ENCODE measurements around the gene MED27.

DNA sequence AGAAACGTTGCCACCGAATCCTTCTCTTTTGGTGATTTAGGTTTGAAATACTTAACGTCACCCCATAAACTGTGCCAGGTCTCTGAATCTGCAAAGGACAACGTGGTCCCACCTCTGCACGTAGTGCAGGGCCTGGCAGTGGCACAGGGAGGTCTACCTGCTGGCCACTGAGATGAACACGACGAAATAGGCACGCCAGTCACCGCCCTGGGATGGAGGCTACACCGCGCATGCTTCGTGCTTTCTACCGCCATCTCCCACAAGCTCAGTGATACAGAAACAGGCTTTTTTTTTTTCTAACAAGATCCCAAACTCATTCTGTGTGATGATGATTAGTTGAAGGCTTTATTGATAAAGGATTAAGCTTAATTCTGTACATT, 199.8 kb downstream of the MED27 start:
- TF ChIP-seq, protein P1, sequence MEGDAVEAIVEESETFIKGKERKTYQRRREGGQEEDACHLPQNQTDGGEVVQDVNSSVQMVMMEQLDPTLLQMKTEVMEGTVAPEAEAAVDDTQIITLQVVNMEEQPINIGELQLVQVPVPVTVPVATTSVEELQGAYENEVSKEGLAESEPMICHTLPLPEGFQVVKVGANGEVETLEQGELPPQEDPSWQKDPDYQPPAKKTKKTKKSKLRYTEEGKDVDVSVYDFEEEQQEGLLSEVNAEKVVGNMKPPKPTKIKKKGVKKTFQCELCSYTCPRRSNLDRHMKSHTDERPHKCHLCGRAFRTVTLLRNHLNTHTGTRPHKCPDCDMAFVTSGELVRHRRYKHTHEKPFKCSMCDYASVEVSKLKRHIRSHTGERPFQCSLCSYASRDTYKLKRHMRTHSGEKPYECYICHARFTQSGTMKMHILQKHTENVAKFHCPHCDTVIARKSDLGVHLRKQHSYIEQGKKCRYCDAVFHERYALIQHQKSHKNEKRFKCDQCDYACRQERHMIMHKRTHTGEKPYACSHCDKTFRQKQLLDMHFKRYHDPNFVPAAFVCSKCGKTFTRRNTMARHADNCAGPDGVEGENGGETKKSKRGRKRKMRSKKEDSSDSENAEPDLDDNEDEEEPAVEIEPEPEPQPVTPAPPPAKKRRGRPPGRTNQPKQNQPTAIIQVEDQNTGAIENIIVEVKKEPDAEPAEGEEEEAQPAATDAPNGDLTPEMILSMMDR (conservative IDR thresholded peaks at IDR 0.05 in 1 of 2, IDR thresholded peaks at IDR 0.05 in 1 of 2; ENCODE audit: low read depth in 1 of 2, low read length in 2 of 2): no peak
- TF ChIP-seq EZH2 (IDR thresholded peaks at IDR 0.05; ENCODE audit: low read length, missing control alignments): no peak
